Lower leg skin (tissue), 4 donors: ENCODE results near the gene APOL3. TPM values are rescaled to one million over a fixed set of nuclear protein-coding genes. Genes with fewer than 3 reads are reported as not detected.
A peak's percentile ranks its signal among the peaks of the same experiment; 100 is the strongest.
"Not testable (repeated sequence)": the region's sequence is repeated elsewhere in the genome, so short reads cannot be mapped to it uniquely, and the experiment has no call there.

ENCODE experiments used
- DNase-seq, 2 donors: peaks; one replicate each; pipeline ENCODE4 v3.0.0-alpha.2; 2019; ENCODE audit warnings: low spot score in 2 of 2
- H3K4me3 ChIP-seq: fragments of 200-600 bp; sonication (generic); 2 replicates; pipeline ENCODE4 v1.5.1; 2017; ENCODE audit warnings: mild to moderate bottlenecking, low read depth; ENCODE audit not compliant: poor library complexity, severe bottlenecking
- CTCF ChIP-seq, 3 donors: fragments of 450-650 bp; IDR thresholded peaks; one replicate each; pipeline ENCODE4 v1.5.1; 2016; ENCODE audit warnings: antibody characterized with exemption in 3 of 3, mild to moderate bottlenecking in 3 of 3, moderate library complexity in 2 of 3
- POLR2A ChIP-seq, 2 donors: fragments of 450-650 bp; IDR thresholded peaks; one replicate each; pipeline ENCODE4 v1.6.1; 2016 to 2017; ENCODE audit warnings: antibody characterized with exemption in 2 of 2, mild to moderate bottlenecking in 1 of 2, moderate library complexity in 1 of 2
- WGBS, 2 donors: methylation state at CpG; one replicate each; pipeline ENCODE4 v1.1.5; 2018; 5-methylcytosine and 5-hydroxymethylcytosine counted together
- intact Hi-C: fragments of 100-400 bp; cut with DNase I; formaldehyde crosslinking; loops from one replicate; pipeline ENCODE4 v1.15.0; 2023; ENCODE audit warnings: low total_unique reads
- total RNA-seq, 4 donors: library from RNA; depleted of rRNA; stranded (reverse); fragments of >200 nt; gene quantifications; one replicate each; pipeline ENCODE4 v1.1.0, GENCODE V29; 2016

APOL3 gene
- total RNA-seq, 4 donors from 2014 or later, result 29.5 to 55.9 (median 39.6) TPM

DNA sequence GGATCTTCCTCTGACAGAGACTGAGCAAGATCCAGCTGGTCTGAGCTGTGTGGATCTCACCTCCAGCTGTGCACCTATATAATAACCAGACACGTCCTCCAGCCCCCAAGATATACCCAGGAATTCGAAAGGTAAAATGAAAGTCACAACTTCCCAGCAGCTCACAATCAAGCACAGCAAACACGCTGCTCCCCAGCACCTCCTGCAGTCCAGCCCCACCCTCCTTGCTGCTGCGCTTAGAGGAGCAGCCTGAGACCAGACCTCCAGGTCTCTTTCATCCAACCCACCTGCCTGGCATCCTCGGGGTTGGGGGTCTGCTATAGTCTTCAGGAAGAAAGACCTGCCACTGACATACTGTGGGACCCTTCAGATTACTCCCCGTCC lies 44.1 kb upstream of the APOL3 start:
- no peak overlapping the region for H3K4me3 ChIP-seq
- intact Hi-C loops, result no loop called here
- WGBS, 2 donors, result 76 to 81% methylated on average over 6 of the region's 6 CpGs
- DNase-seq, result no peak
- no peak for TF ChIP-seq POLR2A (IDR thresholded peaks at IDR 0.05)
- no peak for TF ChIP-seq CTCF (IDR thresholded peaks at IDR 0.05)

GRCh38 chr22:36204001-36204631 lies 43.6 kb upstream of the APOL3 start:
- DNase-seq, result no peak
- H3K4me3 ChIP-seq, result no peak overlapping the region
- TF ChIP-seq POLR2A (IDR thresholded peaks at IDR 0.05), result no peak
- no peak for TF ChIP-seq CTCF (IDR thresholded peaks at IDR 0.05)
- intact Hi-C loops, result no loop called here
- WGBS, 2 donors, result 78 to 80% methylated on average over 8 of the region's 8 CpGs

GRCh38 chr22:36203441-36203840 lies 42.9 kb upstream of the APOL3 start:
- intact Hi-C loops, DNase-seq, H3K4me3 ChIP-seq: not testable (repeated sequence)
- WGBS, 2 donors, result 50 to 59% methylated on average over 7 of the region's 7 CpGs

- H3K4me3 ChIP-seq, intact Hi-C loops, DNase-seq: not testable (repeated sequence)
- 35 to 50% methylated on average over 8 of the region's 8 CpGs for WGBS, 2 donors
Measured at GRCh38 chr22:36202906-36203305, 42.4 kb upstream of the APOL3 start.

GRCh38 chr22:36201630-36202319 lies 41.2 kb upstream of the APOL3 start, which contains the start of gene APOL4:
TSS of gene APOL4 (minus strand) at chr22:36201809. CDS start at chr22:36201734, 75 bp downstream.
- TF ChIP-seq POLR2A (IDR thresholded peaks at IDR 0.05) (no peak), CTCF (IDR thresholded peaks at IDR 0.05) (no peak)
- 42 to 47% methylated on average over 8 to 13 of the region's 13 CpGs for WGBS, 2 donors
- H3K4me3 ChIP-seq, result no peak within 1 kb of the TSS
- peak; percentile 55 to 94 for DNase-seq
- intact Hi-C loops, result no loop called here

DNA sequence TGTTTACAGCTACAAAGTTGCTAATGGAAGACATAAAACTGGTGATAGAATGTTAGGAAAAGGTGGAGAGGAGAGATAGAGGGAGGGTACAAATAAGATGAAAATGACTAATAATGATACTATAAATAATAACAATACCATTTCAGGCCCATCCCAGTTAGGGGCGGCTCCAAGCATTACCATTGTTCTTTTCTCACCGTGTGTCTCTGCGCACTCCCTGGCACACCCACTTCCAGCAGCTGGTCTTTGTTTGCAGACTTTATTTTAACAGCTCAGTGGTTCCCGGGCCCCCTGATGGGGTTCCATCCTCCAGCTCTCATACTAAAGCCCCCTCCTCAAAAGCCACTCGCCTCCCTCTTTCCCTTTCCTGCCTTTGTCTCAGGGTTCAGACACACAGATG lies 40.5 kb upstream of the APOL3 start:
- intact Hi-C loops, H3K4me3 ChIP-seq, DNase-seq: not testable (repeated sequence)
- WGBS, 2 donors, result 63% methylated on average over 1 of the region's 5 CpGs; no CpG with 5 or more reads in 1 of the 2 donors

- peak in 1 of 2 donors; percentile 82 for DNase-seq
- intact Hi-C loops, result loop anchor here (10.0 kb wide), 1 partner anchor 86 kb away; no protein-coding TSS in a partner anchor
- 74 to 83% methylated on average over 5 of the region's 5 CpGs for WGBS, 2 donors
- TF ChIP-seq CTCF (IDR thresholded peaks at IDR 0.05), result no peak
- TF ChIP-seq POLR2A (IDR thresholded peaks at IDR 0.05), result no peak
- no peak overlapping the region for H3K4me3 ChIP-seq
Measured at GRCh38 chr22:36199001-36199551, 38.5 kb upstream of the APOL3 start.
